AG04449 (cell line): ENCODE measurements around the gene ZIC1.
A peak's percentile ranks its signal among the peaks of the same experiment; 100 is the strongest.

Experiments
- CTCF ChIA-PET: fragments of 350-600 bp; formaldehyde crosslinking; extraction: SDS; loops from one replicate; lab custom pipeline; 2021; ENCODE audit warnings: antibody characterized with exemption; lab: Yijun Ruan, JAX
- POLR2A ChIA-PET: fragments of 400-600, 350-600 bp; formaldehyde crosslinking; extraction: SDS; loops from one replicate; lab custom pipeline; 2020; ENCODE audit warnings: antibody characterized with exemption, inconsistent platforms; lab: Yijun Ruan, JAX
- DNase-seq: peaks from one replicate; pipeline ENCODE4 v3.0.0-alpha.2; 2010; ENCODE audit warnings: low read depth, low spot score
- H3K4me3 ChIP-seq: 2 replicates; pipeline ENCODE4 v1.5.1; 2011; ENCODE audit warnings: low read depth, mild to moderate bottlenecking, control low read depth, low read length
- CTCF ChIP-seq: IDR thresholded peaks from one replicate; pipeline ENCODE4 v1.5.1; 2011; ENCODE audit warnings: mild to moderate bottlenecking, moderate library complexity, low read length, control low read depth, inconsistent platforms; ENCODE audit not compliant: insufficient read depth; ENCODE audit errors: missing control alignments

Gene ZIC1

DNA sequence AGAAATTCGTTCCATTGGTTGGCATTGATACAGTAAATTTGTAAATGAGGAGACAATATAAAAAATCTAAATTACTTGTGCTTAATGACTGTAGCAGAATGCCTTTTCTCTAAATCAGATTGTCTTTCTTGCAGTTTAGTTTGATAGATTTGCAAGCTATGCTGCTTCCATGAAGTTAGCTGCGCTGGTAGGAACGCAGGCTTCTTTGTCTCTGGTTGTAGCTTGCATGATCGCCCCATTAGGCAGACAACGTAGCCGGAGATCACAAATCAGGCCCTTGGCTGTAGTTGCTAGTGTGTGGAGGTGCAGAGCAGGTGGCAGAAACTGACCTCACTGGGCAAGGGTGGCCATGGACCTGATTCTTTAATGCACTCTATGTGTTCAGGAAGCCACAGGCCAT is 6.1 kb downstream of the ZIC1 start:
- H3K4me3 ChIP-seq, result no peak overlapping the region
- no peak for TF ChIP-seq CTCF
- CTCF ChIA-PET, result no interaction called here
- POLR2A ChIA-PET, result no interaction called here
- DNase-seq, result no peak

DNA sequence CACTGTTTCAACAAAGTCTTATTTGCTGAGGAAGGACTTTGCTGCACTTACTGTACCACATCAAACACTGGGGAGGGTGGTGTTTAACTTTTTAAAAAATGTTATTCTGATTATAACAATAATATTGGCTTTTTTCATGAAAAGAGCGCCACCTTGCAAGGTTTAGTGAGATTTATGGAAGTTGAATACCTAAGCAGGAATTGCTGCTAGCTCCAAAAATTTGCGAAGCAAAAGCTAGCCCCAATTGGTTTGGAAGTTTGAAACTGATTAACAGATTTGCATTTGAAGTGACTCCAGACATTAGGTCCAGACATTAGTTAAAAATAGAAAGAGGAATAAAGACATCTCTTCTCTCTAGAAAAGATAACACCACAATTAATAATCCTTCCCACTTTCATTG is 6.7 kb downstream of the ZIC1 start:
- POLR2A ChIA-PET, result no interaction called here
- TF ChIP-seq CTCF, result no peak
- H3K4me3 ChIP-seq, result no peak overlapping the region
- DNase-seq, result no peak
- CTCF ChIA-PET, result interaction anchor here (0.9 kb wide), 1 partner anchor 296 kb away, joined by 3 read pairs; no protein-coding TSS in a partner anchor

GRCh38 chr3:147416931-147417330 is 7.8 kb downstream of the ZIC1 start:
- H3K4me3 ChIP-seq, result no peak overlapping the region
- no peak for TF ChIP-seq CTCF
- POLR2A ChIA-PET, result no interaction called here
- CTCF ChIA-PET, result no interaction called here
- DNase-seq, result no peak

GRCh38 chr3:147417551-147418295 is 8.6 kb downstream of the ZIC1 start:
- ChIA-PET POLR2A (no interaction called here), CTCF (no interaction called here)
- H3K4me3 ChIP-seq, result no peak overlapping the region
- no peak for TF ChIP-seq CTCF
- no peak for DNase-seq

DNA sequence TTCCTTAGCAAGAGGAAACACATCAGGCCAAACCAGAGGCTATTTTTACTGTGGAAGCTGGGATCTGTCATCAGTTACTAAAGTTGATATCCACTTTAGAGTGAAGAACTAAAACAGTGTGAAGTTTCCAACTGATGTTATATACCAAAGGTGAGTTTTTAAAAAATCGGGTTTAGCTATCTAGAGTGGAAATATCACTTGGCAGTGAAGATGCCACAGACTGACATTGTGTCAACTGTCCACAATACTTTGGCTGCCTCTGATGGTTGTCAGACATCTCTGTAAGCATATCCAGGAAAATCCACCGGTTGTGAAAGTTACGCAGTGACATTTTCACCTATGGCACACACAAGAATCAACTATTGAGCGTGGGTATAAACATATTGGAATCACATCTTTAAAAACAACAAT is 9.2 kb downstream of the ZIC1 start:
- H3K4me3 ChIP-seq, result no peak overlapping the region
- ChIA-PET POLR2A (no interaction called here), CTCF (interaction anchor here (1.1 kb wide), 1 partner anchor 671 kb away, joined by 3 read pairs; no protein-coding TSS in a partner anchor)
- no peak for DNase-seq
- no peak for TF ChIP-seq CTCF

GRCh38 chr3:147418808-147419701 is 9.9 kb downstream of the ZIC1 start:
- TF ChIP-seq CTCF, result no peak
- ChIA-PET POLR2A (no interaction called here), CTCF (interaction anchor here (1.1 kb wide), 1 partner anchor 671 kb away, joined by 3 read pairs; no protein-coding TSS in a partner anchor)
- no peak for DNase-seq
- peak overlapping the region; percentile 49 for H3K4me3 ChIP-seq
